ENCODE data around the gene PTDSS2. TPM values are rescaled to one million over a fixed set of nuclear protein-coding genes. Genes with fewer than 3 reads are reported as not detected.

Gene PTDSS2
- total and polyA plus RNA-seq, 2 of the 13 experiments (the other 11 are each of a cell fraction or from before 2014, with no cell fraction given), result 21.7 to 26.4 TPM

- TF ChIP-seq ZBTB46 (CRISPR knock-in tag; IDR thresholded peaks at IDR 0.05; ENCODE audit: borderline replicate concordance), result no peak
- no peak for TF ChIP-seq IKZF4 (CRISPR knock-in tag; IDR thresholded peaks at IDR 0.05; ENCODE audit: borderline replicate concordance, low read depth, not compliant biosample characterization)
- TF ChIP-seq IKZF1 (IDR thresholded peaks at IDR 0.05), result no peak
- TF ChIP-seq, protein P1, sequence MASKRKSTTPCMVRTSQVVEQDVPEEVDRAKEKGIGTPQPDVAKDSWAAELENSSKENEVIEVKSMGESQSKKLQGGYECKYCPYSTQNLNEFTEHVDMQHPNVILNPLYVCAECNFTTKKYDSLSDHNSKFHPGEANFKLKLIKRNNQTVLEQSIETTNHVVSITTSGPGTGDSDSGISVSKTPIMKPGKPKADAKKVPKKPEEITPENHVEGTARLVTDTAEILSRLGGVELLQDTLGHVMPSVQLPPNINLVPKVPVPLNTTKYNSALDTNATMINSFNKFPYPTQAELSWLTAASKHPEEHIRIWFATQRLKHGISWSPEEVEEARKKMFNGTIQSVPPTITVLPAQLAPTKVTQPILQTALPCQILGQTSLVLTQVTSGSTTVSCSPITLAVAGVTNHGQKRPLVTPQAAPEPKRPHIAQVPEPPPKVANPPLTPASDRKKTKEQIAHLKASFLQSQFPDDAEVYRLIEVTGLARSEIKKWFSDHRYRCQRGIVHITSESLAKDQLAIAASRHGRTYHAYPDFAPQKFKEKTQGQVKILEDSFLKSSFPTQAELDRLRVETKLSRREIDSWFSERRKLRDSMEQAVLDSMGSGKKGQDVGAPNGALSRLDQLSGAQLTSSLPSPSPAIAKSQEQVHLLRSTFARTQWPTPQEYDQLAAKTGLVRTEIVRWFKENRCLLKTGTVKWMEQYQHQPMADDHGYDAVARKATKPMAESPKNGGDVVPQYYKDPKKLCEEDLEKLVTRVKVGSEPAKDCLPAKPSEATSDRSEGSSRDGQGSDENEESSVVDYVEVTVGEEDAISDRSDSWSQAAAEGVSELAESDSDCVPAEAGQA (IDR thresholded peaks at IDR 0.05; ENCODE audit: low read depth), result no peak
- TF ChIP-seq, protein P1 (CRISPR knock-in tag; IDR thresholded peaks at IDR 0.05; ENCODE audit: borderline replicate concordance), result no peak
These were observed 78.2 kb downstream of the PTDSS2 start (continued) for GRCh38 chr11:528166-528814.
